GM04503 (cell line): ENCODE results near the gene FEN1.

ENCODE experiments used
- DNase-seq: peaks from one replicate; pipeline ENCODE4 v3.0.0-alpha.2; 2012; ENCODE audit warnings: low read depth

FEN1 gene

GRCh38 chr11:61792310-61793082 is at the start of gene FEN1, which contains the start of gene TMEM258:
Gene FEN1 (plus strand): TSS chr11:61792911. CDS start chr11:61795362, 2,451 bp downstream.
Gene TMEM258 (minus strand): TSS chr11:61792599. CDS start chr11:61792558, 41 bp downstream.
- peak; percentile 73 for DNase-seq

DNA sequence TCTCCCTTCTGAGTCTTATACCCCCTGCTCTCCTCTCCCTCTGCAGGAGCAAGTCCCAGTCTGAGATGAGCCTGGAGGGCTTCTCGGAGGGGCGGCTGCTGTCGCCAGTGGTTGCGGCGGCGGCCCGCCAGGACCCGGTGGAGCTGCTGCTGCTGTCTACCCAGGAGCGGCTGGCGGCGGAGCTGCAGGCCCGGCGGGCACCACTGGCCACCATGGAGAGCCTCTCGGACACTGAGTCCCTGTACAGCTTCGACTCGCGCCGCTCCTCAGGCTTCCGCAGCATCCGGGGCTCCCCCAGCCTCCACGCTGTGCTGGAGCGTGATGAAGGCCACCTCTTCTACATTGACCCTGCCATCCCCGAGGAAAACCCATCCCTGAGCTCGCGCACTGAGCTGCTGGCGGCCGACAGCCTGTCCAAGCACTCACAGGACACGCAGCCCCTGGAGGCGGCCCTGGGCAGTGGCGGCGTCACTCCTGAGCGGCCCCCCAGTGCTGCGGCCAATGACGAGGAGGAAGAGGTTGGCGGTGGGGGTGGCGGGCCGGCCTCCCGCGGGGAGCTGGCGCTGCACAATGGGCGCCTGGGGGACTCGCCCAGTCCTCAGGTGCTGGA is 49.1 kb upstream of the FEN1 start:
- no peak for DNase-seq

- DNase-seq: no peak
These were observed 48.5 kb upstream of the FEN1 start for GRCh38 chr11:61744181-61744580.

- no peak for DNase-seq
These were observed 48.0 kb upstream of the FEN1 start for GRCh38 chr11:61744609-61745156.

GRCh38 chr11:61745781-61746441 is 46.8 kb upstream of the FEN1 start:
- DNase-seq: no peak

- no peak for DNase-seq
These were observed 46.1 kb upstream of the FEN1 start for GRCh38 chr11:61746442-61747191.

DNA sequence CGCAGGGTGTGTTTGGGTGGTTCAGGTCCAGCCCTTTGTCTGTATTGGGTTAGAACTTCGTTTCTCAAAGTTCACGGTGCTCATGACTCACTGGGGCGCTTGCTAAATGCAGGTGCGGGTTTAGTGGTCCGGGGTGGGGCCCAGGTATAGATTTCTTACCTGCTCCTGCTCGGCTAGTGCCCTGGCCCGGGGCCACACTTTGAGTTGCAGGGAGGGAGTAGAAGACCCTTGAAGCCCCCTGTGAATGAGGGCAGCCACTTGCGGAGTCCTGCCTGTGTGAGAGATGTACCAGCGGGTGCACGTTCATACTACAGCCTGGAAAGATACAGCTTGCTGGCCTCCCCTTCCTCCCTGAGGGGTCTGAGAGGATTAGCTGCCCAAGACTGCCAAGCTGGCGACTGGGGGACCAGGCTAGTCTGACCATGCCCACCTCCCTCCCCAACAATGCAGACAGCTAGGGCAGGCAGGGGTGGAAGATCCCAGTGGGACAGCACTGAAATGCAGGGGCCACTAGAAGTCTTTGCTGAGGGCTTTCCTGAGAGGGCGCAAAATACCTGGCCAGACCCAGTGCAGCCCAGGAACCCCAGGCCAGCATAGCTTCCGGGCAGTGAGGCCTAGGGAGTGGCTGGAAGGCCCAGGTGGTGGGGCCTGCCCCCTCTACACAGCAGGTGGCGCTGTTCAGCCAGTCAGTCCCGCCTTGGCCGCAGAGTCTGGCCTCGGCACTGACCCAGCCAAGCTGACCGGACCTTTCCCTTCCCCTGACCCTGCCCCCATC is 45.3 kb upstream of the FEN1 start:
- DNase-seq: no peak

- no peak for DNase-seq
These were observed 44.8 kb upstream of the FEN1 start for GRCh38 chr11:61747967-61748285.

- DNase-seq: no peak
These were observed 43.0 kb upstream of the FEN1 start for GRCh38 chr11:61749591-61750217.

GRCh38 chr11:61750631-61751273 is 42.0 kb upstream of the FEN1 start:
- DNase-seq: no peak

DNA sequence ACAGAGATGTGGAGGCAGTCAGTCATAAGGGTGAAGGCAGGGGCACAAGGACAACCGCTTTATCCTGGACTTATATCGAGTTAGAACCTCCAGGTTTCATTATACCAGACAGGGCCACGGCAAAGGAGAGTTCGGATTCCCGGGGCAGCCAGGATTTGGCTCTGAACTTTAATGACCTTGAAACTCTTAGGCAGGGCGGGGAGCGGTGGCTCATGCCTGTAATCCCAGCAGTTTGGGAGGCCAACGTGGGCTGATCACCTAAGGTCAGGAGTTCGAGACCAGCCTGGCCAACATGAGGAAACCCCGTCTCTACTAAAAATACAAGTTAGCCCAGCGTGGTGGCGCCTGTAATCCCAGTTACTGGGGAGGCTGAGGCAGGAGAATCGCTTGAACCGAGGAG is 41.3 kb upstream of the FEN1 start:
- DNase-seq: no peak

GRCh38 chr11:61752117-61752924 is 40.4 kb upstream of the FEN1 start, which contains the start of gene MYRF:
Gene MYRF (plus strand): TSS chr11:61752636. CDS start chr11:61752745, 109 bp downstream.
- DNase-seq: no peak

GRCh38 chr11:61752925-61753521 is 39.7 kb upstream of the FEN1 start:
- DNase-seq: no peak

DNA sequence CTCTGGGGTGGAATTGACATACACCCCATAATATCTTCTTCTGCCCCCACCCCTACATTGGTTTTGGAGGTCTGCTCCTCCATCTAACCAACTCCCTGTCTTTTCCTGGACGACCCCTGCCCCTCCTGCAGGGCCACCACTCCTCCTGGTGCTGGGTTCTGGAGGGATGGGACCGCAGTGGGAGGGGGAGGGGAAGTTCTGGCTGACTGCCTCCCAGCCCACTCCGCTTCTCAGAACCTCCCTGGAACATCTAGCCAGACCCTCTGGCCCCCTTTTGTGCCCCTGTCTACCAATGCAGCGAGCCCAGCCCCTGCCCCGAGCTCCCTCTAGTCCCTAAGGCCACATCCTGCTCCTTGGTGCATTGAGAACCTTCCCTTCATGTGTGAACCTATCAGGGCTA is 39.0 kb upstream of the FEN1 start:
- DNase-seq: no peak

DNA sequence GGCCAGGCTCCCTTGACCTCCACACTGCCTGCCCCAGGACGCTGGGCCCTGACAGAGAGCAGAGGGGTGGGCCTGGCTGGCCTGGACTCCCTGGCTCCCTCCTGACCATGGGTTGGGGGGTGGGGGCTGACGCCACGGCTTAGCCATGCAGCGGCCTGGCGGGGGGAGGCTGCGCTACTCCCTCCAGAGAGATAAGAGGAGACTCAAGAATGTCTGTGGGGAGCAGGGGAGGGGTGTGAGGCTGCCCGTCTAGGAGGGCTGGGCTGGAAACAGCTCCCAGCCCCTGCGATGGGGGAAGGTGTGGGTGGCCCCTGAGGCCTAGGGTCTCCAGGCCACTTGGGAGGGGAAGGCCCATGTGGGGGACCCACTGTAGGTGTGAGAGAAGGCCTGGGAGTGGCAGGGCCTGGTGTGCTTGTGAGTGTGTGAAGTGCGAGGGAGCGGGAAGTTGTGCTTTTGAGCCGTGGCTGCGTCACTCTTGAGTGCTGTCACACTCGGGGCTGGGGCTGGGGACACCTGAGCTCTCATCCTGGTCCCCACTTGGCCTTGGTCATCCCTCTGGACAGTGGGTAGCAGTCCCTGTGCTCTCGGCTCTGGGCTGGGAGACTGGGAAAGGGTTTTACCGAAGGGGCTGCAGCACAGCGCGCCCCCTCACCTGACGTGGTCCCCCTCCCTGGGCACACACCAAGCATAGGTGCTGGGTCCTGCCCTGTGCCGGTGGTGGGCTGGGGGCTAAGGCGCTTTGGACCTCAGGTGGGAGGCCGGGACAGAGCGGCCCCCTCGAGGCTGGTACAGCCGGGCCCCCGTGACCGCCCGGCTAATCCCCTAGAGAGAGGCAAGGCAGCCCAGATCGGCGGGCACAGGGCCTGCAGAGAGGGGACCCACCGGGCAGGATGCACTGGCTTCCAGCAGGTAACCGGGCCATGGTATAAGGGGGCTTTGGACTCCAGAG is 37.9 kb upstream of the FEN1 start:
- no peak for DNase-seq

DNA sequence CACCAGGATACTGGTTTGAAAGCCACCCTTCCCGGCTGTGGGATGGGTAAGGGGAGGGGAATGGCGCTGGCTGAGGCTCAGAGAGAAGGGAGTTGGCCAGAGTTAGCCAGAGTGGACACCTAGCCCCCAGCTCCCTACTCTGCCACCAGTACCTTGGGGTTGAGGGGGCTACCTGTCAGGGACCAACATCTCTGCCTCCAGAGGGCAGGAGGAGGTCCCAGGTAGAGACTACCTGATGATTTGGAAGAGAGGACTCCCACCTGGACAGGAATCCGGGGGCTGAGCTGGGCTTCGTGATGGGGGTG is 36.6 kb upstream of the FEN1 start:
- DNase-seq: no peak

GRCh38 chr11:61756452-61757212 is 36.1 kb upstream of the FEN1 start:
- no peak for DNase-seq
